ENCODE results near the gene ZNF580.

ZNF580 gene

DNA sequence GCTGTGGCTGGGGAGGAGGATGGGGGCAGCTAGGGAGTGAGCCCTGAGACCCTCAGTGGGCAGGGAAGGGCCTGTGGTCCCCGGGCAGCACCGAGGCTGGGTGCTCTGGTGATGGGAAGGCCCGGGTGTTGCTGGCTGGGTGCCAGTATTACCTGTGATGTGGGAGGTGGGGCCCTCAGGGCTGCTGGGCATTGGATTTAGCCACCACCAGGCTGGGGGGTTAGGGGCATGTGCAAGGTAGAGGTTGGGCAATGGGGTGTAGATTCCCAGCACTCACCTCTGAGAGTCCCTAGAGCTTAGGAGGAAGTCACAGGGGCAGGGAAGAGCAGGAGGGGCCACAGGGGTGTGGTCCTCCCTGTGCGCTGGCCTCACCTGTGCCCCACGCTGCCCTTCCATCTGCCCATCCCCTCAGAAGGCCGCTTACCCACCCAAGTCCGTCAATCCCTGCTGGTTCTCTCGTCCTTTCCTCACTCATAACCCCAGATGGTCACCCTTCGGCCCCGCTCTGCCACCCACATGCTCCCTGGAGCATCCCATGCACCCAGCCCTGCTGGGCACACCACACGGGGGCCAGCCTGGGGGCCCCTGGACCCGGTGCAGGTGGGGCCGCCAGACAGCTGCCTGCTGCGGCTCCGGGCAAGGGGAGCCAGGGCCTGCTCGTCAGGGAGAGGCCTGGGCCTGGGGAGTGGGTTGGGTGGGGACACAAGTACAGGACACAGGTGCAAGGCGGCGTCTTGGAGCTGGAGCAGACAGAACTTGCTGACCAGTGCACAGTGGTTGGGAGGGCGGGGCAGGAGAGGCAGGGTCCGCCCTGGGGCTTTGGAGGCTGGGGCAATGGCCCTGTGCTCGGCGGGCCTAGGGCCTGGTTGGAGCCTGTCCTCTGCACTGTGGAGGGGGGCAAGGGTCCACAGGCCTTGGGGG lies 46.7 kb downstream of the ZNF580 start:
- TF ChIP-seq, protein P1, sequence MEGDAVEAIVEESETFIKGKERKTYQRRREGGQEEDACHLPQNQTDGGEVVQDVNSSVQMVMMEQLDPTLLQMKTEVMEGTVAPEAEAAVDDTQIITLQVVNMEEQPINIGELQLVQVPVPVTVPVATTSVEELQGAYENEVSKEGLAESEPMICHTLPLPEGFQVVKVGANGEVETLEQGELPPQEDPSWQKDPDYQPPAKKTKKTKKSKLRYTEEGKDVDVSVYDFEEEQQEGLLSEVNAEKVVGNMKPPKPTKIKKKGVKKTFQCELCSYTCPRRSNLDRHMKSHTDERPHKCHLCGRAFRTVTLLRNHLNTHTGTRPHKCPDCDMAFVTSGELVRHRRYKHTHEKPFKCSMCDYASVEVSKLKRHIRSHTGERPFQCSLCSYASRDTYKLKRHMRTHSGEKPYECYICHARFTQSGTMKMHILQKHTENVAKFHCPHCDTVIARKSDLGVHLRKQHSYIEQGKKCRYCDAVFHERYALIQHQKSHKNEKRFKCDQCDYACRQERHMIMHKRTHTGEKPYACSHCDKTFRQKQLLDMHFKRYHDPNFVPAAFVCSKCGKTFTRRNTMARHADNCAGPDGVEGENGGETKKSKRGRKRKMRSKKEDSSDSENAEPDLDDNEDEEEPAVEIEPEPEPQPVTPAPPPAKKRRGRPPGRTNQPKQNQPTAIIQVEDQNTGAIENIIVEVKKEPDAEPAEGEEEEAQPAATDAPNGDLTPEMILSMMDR (IDR thresholded peaks at IDR 0.05; ENCODE audit: insufficient read depth, low read depth, low read length, missing control alignments), result no peak
- H3K4me3 ChIP-seq (ENCODE audit: low read depth, low read length), result no peak overlapping the region
- DNase-seq (ENCODE audit: low read depth), result no peak

DNA sequence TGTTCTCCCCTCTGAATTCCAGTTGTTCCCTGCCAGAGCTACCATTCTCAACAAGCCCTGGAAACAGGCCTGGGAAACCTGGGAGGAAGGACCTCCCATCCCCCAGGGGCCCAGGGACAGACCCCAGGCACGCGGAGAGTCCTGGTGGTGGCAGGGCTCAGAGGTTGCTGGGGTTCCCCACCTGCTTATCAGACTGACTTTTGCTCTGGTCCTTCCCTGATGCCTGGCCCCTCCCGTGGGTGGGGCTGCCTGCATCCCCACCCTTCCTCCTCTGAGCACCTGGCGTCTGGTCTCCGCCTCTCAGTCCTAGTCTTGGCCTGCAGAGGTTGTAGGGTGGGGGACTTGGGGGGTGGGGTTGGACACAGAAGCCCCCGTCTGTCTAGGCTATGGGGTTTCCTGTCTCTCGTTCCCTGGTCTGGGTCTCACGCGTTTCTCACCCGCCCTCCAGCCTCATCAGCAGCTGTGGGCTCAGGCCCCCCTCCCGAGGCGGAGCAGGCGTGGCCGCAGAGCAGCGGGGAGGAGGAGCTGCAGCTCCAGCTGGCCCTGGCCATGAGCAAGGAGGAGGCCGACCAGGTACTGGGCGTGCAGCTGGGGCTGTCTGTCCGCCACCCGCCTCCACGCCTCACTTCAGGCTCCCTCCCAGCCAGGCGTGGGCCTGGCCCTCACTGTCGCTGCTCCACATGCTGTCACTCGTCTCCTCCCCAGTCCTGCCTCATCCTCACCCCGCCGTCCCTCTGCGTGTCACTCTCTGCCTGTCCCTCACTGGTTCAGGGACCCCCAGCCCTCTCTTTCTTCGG lies 47.8 kb downstream of the ZNF580 start:
- no peak for DNase-seq (ENCODE audit: low read depth)
- H3K4me3 ChIP-seq (ENCODE audit: low read depth, low read length), result no peak overlapping the region
- TF ChIP-seq, protein P1 (IDR thresholded peaks at IDR 0.05; ENCODE audit: insufficient read depth, low read depth, low read length, missing control alignments), result no peak

DNA sequence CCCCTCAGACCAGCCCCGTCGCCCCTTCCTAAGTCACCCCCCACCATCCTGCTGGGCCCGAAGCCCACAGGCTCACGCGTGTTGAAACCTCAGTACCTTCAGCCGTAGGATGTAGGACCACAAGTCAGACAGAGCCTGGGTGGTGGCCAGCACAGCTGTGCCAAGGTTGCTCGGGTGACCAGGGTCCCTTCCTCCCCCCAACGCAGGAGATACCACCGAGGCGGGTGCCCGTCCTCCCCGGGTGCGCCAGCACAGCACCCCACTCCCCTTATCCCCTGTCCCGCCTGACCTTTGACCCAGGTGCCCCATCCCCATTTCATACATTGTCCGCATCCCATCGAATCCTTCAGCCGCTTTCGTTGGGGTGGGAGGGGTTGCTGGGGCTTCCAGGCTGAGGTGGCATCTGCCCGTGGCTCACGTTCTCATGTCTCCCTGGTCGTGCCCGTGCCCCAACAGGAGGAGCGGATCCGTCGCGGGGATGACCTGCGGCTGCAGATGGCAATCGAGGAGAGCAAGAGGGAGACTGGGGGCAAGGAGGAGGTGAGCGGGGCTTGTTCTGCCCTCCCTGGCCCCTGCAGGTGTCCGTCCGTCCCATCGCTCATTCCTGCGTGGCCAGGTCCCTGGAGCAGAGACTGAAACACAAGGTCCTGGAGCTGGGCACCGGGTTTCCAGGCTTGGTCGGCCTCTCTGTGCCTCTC lies 48.8 kb downstream of the ZNF580 start:
- DNase-seq (ENCODE audit: low read depth), result no peak
- TF ChIP-seq, protein P1 (IDR thresholded peaks at IDR 0.05; ENCODE audit: insufficient read depth, low read depth, low read length, missing control alignments), result no peak
- H3K4me3 ChIP-seq (ENCODE audit: low read depth, low read length), result no peak overlapping the region

DNA sequence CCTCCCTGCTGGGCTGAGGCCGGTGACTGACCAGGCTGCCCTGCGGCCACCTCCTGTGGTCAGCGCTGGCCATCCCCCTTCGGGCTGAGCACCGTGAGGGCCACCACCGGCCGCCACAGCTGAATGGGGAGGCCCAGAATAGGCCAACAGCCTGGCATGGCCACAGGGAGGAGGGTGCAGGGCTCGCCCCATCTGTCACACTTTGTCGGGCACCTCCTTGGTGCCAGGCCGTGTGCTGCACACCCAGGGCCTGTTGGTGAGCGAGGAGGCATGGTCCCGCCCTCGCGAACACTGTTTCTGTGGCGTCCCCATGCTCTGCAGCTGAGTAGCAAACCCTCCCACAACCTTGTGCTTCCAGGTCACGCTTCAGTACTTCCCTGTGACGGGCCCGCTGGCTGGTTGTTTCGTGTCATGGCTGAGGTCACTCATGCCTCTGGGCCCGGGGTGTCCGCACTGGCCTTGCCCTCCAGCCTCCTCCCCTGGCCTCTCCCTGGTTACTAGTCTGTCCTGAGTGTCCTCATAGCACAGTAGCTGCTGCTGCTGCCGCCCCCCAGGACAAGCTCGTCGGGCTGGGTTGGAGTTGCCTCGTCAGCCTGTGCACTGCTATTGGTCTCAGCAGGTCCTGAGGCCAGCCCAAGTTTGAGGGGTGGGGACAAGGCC lies 49.4 kb downstream of the ZNF580 start:
- no peak for DNase-seq (ENCODE audit: low read depth)

DNA sequence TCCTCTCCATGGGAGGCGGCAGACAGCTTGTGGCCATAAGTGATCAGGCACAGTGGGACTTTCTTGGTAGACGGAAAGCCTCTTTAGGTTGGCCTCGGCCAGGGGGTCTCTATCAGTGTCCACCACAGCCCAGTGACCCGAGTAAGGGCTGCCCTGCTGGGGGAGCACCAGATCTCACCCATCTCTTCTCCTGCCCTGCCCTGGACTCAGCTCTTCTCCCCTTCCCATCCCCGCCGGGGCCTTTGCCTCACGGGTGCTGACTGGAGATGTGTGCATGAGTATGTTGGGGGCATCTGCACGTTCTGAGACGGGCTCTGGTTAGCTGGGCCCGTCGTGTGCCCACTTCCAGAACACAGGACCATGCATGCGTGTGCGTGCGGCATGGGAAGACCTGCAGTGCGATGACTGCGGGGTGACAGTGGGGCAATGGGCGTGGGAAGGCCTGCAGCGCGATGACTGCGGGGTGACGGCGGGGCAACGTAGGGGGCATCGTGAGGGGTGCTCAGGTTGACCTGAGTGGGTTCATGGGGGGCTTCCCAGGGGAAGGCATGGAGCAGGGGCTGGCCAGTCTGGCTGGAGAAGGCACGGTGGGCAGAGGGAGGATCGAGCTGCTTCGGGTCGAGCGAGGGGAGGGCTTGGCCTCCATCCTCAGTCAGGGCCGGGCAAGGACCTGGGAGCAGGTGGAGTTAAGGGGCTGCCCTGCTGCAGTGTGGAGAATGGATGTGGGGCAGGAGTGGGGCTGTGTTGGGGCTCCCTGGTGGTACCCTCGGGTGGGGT lies 50.2 kb downstream of the ZNF580 start:
- H3K4me3 ChIP-seq (ENCODE audit: low read depth, low read length), result no peak overlapping the region
- TF ChIP-seq, protein P1 (IDR thresholded peaks at IDR 0.05; ENCODE audit: insufficient read depth, low read depth, low read length, missing control alignments), result no peak
- no peak for DNase-seq (ENCODE audit: low read depth)

More for the DNA sequence above, 49.4 kb downstream of the ZNF580 start:
- H3K4me3 ChIP-seq (ENCODE audit: low read depth, low read length), result no peak overlapping the region
- TF ChIP-seq, protein P1 (IDR thresholded peaks at IDR 0.05; ENCODE audit: insufficient read depth, low read depth, low read length, missing control alignments), result no peak
